ENCODE measurements around the gene HDC.

DNA sequence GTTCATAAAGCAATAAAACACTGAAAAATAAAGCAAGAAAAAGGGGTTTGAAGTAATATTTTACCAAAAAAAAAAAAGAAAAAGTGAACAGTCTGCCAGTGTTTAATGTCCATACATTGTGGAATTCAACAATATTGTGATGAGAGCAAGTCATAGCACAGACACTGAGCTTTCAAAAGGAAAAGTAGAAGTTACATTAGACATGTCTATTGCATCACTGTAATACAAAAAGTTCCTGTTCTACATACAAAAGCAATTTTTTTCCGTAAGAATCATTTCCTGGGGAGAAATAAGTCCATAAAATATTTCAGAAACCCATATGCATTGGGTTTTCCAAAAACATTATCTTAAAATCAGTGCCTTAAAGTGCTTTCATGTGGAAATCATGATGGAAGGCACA lies 11.8 kb upstream of the HDC start:
- no peak for TF ChIP-seq CTCF (optimal IDR thresholded peaks at IDR 0.05 in 1 of 3, IDR thresholded peaks at IDR 0.05 in 1 of 3, conservative IDR thresholded peaks at IDR 0.05 in 1 of 3; ENCODE audit: extremely low read depth in 1 of 3, insufficient read depth in 2 of 3, low read length in 3 of 3)
- TF ChIP-seq EZH2 (IDR thresholded peaks at IDR 0.05; ENCODE audit: low read length): no peak
